GM23338 (cell line): ENCODE results near the gene MPO. TPM values are rescaled to one million over a fixed set of nuclear protein-coding genes. Genes with fewer than 3 reads are reported as not detected.

Experiments
- ATAC-seq: fragments of 200-7000 bp; cut with Tn5 transposase; 3 replicates; pipeline ENCODE4 v1.9.1; 2020
- DNase-seq: peaks from one replicate; pipeline ENCODE4 v3.0.0-alpha.2; 2015; ENCODE audit warnings: low spot score
- H2AFZ ChIP-seq: fragments of 200-600 bp; sonication (generic); 2 replicates; pipeline ENCODE4 v1.8.0; 2016; ENCODE audit warnings: antibody characterized with exemption, mild to moderate bottlenecking, moderate library complexity
- H3F3A ChIP-seq: fragments of 200-600 bp; sonication (generic); replicated peaks from 2 replicates; pipeline ENCODE4 v1.8.0; 2017; ENCODE audit warnings: antibody characterized with exemption, mixed run types, low read depth
- H3K27ac ChIP-seq: fragments of 200-600 bp; sonication (generic); 2 replicates; pipeline ENCODE4 v1.6.1; 2016; ENCODE audit warnings: low read depth
- H3K27me3 ChIP-seq: fragments of 200-600 bp; sonication (generic); 2 replicates; pipeline ENCODE4 v1.8.0; 2016; ENCODE audit warnings: mild to moderate bottlenecking, mixed run types, moderate library complexity; ENCODE audit not compliant: insufficient read depth
- H3K36me3 ChIP-seq: fragments of 200-600 bp; sonication (generic); 2 replicates; pipeline ENCODE4 v1.8.0; 2016; ENCODE audit warnings: mild to moderate bottlenecking; ENCODE audit not compliant: insufficient read depth
- H3K4me1 ChIP-seq: fragments of 200-600 bp; sonication (generic); 2 replicates; pipeline ENCODE4 v1.8.0; 2016; ENCODE audit warnings: mild to moderate bottlenecking, moderate library complexity; ENCODE audit not compliant: insufficient read depth
- H3K4me2 ChIP-seq: fragments of 200-600 bp; sonication (generic); 2 replicates; pipeline ENCODE4 v1.7.1; 2017; ENCODE audit warnings: mixed run types
- H3K4me3 ChIP-seq: fragments of 200-600 bp; sonication (generic); 2 replicates; pipeline ENCODE4 v1.6.1; 2016; ENCODE audit warnings: mixed run types
- H3K79me2 ChIP-seq: fragments of 200-600 bp; sonication (generic); replicated peaks from 2 replicates; pipeline ENCODE4 v1.8.0; 2017; ENCODE audit warnings: mild to moderate bottlenecking; ENCODE audit not compliant: insufficient read depth
- H3K9me2 ChIP-seq: fragments of 200-600 bp; sonication (generic); 2 replicates; pipeline ENCODE4 v1.8.0; 2017; ENCODE audit not compliant: insufficient read depth
- H4K20me1 ChIP-seq: fragments of 200-600 bp; sonication (generic); replicated peaks from 2 replicates; pipeline ENCODE4 v1.8.0; 2017; ENCODE audit warnings: mild to moderate bottlenecking; ENCODE audit not compliant: insufficient read depth
- H3K27ac Mint-ChIP-seq: 2 replicates; pipeline ENCODE4 v1.8.0; 2020; ENCODE audit warnings: inconsistent platforms, mild to moderate bottlenecking, moderate library complexity, mixed read lengths
- H3K27me3 Mint-ChIP-seq: 3 replicates; pipeline ENCODE4 v1.8.0; 2022; ENCODE audit warnings: low read depth, mild to moderate bottlenecking, moderate library complexity, mixed read lengths, inconsistent platforms; ENCODE audit not compliant: insufficient read depth, poor library complexity
- H3K36me3 Mint-ChIP-seq: 3 replicates; pipeline ENCODE4 v1.8.0; 2021; ENCODE audit warnings: low read depth, mild to moderate bottlenecking, inconsistent platforms, moderate library complexity, mixed read lengths
- H3K4me1 Mint-ChIP-seq: 3 replicates; pipeline ENCODE4 v1.8.0; 2020; ENCODE audit warnings: mild to moderate bottlenecking, inconsistent platforms, mixed read lengths
- H3K4me3 Mint-ChIP-seq: 3 replicates; pipeline ENCODE4 v1.8.0; 2021; ENCODE audit warnings: moderate library complexity, mild to moderate bottlenecking, inconsistent platforms, mixed read lengths
- H3K9me3 Mint-ChIP-seq: 3 replicates; pipeline ENCODE4 v1.8.0; 2020; ENCODE audit warnings: moderate library complexity, mild to moderate bottlenecking, inconsistent platforms, mixed read lengths
- CREB1 ChIP-seq: fragments of 250-450 bp; sonication (Bioruptor Pico); IDR thresholded peaks from 2 replicates; pipeline ENCODE4 v1.5.0; 2020; ENCODE audit warnings: low read depth, mild to moderate bottlenecking, moderate library complexity
- CTCF ChIP-seq, 2 experiments: fragments of 200-600 bp in 1 of 2; sonication (generic) in 1 of 2; conservative IDR thresholded peaks; 2 replicates each; pipeline versions ENCODE4 v1.5.1 to v1.6.1; 2016 to 2017; ENCODE audit warnings: antibody characterized with exemption in 2 of 2, low read depth in 2 of 2, mild to moderate bottlenecking in 2 of 2, moderate library complexity in 1 of 2
- ETS1 ChIP-seq: IDR thresholded peaks from 2 replicates; pipeline ENCODE4 v1.6.1; 2016; ENCODE audit warnings: antibody characterized with exemption
- EZH2 ChIP-seq: fragments of 200-600 bp; sonication (generic); IDR thresholded peaks from one replicate; pipeline ENCODE4 v1.8.0; 2017; ENCODE audit warnings: antibody characterized with exemption, mild to moderate bottlenecking, low read depth; ENCODE audit not compliant: unreplicated experiment
- JUNB ChIP-seq: IDR thresholded peaks from one replicate; pipeline ENCODE4 v1.6.1; 2016; ENCODE audit warnings: antibody characterized with exemption; ENCODE audit not compliant: unreplicated experiment
- POLR2AphosphoS5 ChIP-seq: IDR thresholded peaks from 2 replicates; pipeline ENCODE4 v1.6.1; 2016; ENCODE audit warnings: antibody characterized with exemption, low read depth
- polyA plus RNA-seq: library from polyadenylated mRNA; unstranded; fragments of >200 nt; fragmentation: Nextera tagmentation; extraction: Ambion mirVana; gene quantifications from 2 replicates; pipeline ENCODE4 v1.2.1, GENCODE V29; 2016
- total RNA-seq: library from RNA; depleted of rRNA; stranded (reverse); fragments of >200 nt; shearing (Covaris generic); gene quantifications from 2 replicates; pipeline ENCODE4 v1.2.3, GENCODE V29; 2014

The MPO gene
- total and polyA plus RNA-seq, 2 experiments from 2014 or later: 0.08 TPM; not detected in 1

- H3K4me3 Mint-ChIP-seq: peak overlapping the region; percentile 57
- H3K9me3 Mint-ChIP-seq: no peaks in the 10 kb centered on the region; the same call in 2 of the 3 replicates
- peak overlapping the region; percentile 74 for H3K4me2 ChIP-seq
- DNase-seq: peak; percentile 77
- H3K27me3 Mint-ChIP-seq: peaks cover 31% of the 10 kb centered on the region
- no peaks in the 10 kb centered on the region for H4K20me1 ChIP-seq
- peak; percentile 53 for ATAC-seq
- peak overlapping the region; percentile 40 for H3K4me3 ChIP-seq
- no peak overlapping the region; the same call in 1 of the 2 replicates for H3K27ac ChIP-seq
- peaks cover 57% of the 10 kb centered on the region for H3K4me1 Mint-ChIP-seq
- 0 out of 2 replicates have a peak, but pooled peaks cover 8% of the 10 kb centered on the region for H3K9me2 ChIP-seq
- TF ChIP-seq EZH2 (no peak), CTCF (conservative IDR thresholded peaks at IDR 0.05; ENCODE audit: low read depth in 2 of 2) (peak; percentile 48 to 71)
- peak overlapping the region; percentile 19; the same call in 1 of the 2 replicates for H2AFZ ChIP-seq
- H3K4me1 ChIP-seq: peaks cover 40% of the 10 kb centered on the region
- H3K27ac Mint-ChIP-seq: peak overlapping the region; percentile 24; the same call in 1 of the 2 replicates
- no peaks in the 10 kb centered on the region for H3K79me2 ChIP-seq
- peaks cover 3% of the 10 kb centered on the region; the same call in 1 of the 2 replicates for H3F3A ChIP-seq
- H3K27me3 ChIP-seq: peaks cover 12% of the 10 kb centered on the region
- no peaks in the 10 kb centered on the region for H3K36me3 ChIP-seq
- H3K36me3 Mint-ChIP-seq: no peaks in the 10 kb centered on the region
Measured at GRCh38 chr17:58329035-58329809, 48.5 kb upstream of the MPO start.

GRCh38 chr17:58328195-58329034 lies 47.7 kb upstream of the MPO start, which contains the start of gene TSPOAP1:
TSS of gene TSPOAP1 (minus strand) at chr17:58328795. CDS start at chr17:58327920, 875 bp downstream.
- no peaks in the 10 kb centered on the region for H3K36me3 Mint-ChIP-seq
- peak within 1 kb of the TSS; percentile 74 for H3K4me2 ChIP-seq

More at GRCh38 chr17:58328195-58329034, 47.7 kb upstream of the MPO start, which contains the start of gene TSPOAP1:
- peak within 1 kb of the TSS; percentile 57 for H3K4me3 Mint-ChIP-seq
- peaks cover 37% of the 10 kb centered on the region for H3K27me3 Mint-ChIP-seq
- H3K27ac Mint-ChIP-seq: peak within 1 kb of the TSS; percentile 42
- TF ChIP-seq JUNB (no peak), ETS1 (no peak), CREB1 (CRISPR knock-in tag) (0 out of 2 replicates have a peak, but pooled peaks have one; percentile 11), POLR2AphosphoS5 (no peak)
- H3F3A ChIP-seq: peaks cover 3% of the 10 kb centered on the region; the same call in 1 of the 2 replicates
- H3K9me2 ChIP-seq: 0 out of 2 replicates have a peak, but pooled peaks cover 8% of the 10 kb centered on the region
- peak; percentile 86 for DNase-seq
- H3K27me3 ChIP-seq: peaks cover 20% of the 10 kb centered on the region
- H3K79me2 ChIP-seq: no peaks in the 10 kb centered on the region
- no peaks in the 10 kb centered on the region for H3K36me3 ChIP-seq
- peaks cover 47% of the 10 kb centered on the region for H3K4me1 ChIP-seq
- no peak within 1 kb of the TSS; the same call in 1 of the 2 replicates for H3K27ac ChIP-seq
- H2AFZ ChIP-seq: peak within 1 kb of the TSS; percentile 19; the same call in 1 of the 2 replicates
- H4K20me1 ChIP-seq: no peaks in the 10 kb centered on the region
- peak; percentile 25 for ATAC-seq
- peak within 1 kb of the TSS; percentile 40 for H3K4me3 ChIP-seq
- no peaks in the 10 kb centered on the region; the same call in 2 of the 3 replicates for H3K9me3 Mint-ChIP-seq
- peaks cover 63% of the 10 kb centered on the region for H3K4me1 Mint-ChIP-seq
